GM18951 (cell line): Measurements from ENCODE around the gene NFE2L2.
A peak's percentile ranks its signal among the peaks of the same experiment; 100 is the strongest.
"Not testable (repeated sequence)": the region's sequence is repeated elsewhere in the genome, so short reads cannot be mapped to it uniquely, and the experiment has no call there.

ENCODE experiments used
- POLR2A ChIP-seq: IDR thresholded peaks from 4 replicates; pipeline ENCODE4 v1.6.1; 2011; ENCODE audit warnings: mild to moderate bottlenecking; ENCODE audit not compliant: insufficient read length, insufficient read depth; ENCODE audit errors: extremely low read depth
- in situ Hi-C: fragments of 300-500 bp; cut with MboI; formaldehyde crosslinking; loops from one replicate; pipeline ENCODE4 v1.12.0; 2022; ENCODE audit warnings: low sequenced_read_pairs, mixed read lengths, inconsistent platforms; ENCODE audit not compliant: unreplicated experiment

Gene NFE2L2

DNA sequence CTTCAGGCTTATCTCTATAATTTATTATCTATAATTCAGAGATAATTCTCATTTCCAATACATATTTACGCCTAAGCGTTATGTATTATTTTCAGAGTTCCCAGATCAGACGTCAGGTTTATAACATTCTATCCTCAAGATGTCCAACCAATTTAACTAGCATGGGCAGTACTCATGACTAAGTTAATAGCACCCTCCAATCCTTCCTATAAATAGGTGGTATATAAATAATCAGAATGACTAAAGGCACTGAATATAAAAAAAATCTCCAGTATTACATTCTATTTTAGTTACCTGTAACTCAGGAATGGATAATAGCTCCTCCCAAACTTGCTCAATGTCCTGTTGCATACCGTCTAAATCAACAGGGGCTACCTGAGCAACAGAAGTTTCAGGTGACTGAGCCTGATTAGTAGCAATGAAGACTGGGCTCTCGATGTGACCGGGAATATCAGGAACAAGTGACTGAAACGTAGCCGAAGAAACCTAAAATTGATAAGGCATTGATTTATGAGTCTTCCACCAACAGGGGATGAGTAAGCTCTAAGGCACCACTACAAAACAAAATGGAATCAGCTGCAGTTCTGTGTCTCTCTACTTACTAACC lies 32.3 kb downstream of the NFE2L2 start:
- no peak for TF ChIP-seq POLR2A
- in situ Hi-C loops, result no loop called here

DNA sequence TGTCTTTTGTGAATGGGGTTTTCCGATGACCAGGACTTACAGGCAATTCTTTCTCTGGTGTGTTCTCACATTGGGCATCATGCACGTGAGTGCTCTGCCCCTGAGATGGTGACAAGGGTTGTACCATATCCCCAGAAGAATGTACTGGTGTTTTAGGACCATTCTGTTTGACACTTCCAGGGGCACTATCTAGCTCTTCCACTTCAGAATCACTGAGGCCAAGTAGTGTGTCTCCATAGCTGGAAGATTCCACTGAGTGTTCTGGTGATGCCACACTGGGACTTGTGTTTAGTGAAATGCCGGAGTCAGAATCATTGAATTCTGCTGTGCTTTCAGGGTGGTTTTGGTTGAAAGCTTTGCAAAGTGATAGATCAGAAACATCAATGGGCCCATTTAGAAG lies 33.3 kb downstream of the NFE2L2 start:
- TF ChIP-seq POLR2A, result no peak
- in situ Hi-C loops, result no loop called here

DNA sequence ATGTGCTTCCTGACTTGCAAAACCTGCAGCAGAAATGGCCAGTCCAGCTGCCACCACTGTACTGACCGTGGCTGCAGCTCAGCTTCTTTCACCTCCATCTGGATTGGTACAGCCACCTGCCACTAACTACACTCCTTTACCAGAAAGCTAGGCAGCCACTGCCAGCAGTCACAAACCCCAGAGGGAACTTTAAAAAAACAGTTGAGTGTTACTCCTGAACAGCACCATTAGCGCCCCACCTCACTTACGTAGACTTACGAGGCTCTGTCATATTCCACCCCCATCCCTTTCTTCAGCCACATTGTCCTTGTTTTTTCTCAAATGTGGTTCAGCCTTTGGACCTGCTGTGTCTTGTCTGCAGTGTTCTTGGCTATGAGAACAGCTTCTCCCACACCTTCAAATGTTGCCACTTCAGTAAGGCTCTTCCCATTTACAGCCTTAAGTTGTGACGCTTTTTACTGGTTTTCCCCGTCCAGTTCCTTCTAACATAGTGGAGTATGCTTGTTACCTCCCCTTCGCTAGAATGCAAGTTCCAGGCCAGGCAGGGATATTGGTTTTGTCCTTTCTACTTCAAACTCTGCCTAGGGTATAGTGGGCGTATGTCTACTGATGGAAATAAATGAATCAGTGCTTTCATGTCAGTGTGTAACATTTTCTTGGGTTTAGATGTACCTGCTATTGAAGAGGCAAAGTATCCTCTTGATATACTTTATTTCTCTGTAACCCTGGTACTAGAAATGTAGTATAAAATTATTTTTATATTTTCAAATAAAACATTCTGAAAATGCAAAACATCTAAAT lies 34.9 kb downstream of the NFE2L2 start:
- TF ChIP-seq POLR2A, result no peak
- in situ Hi-C loops, result no loop called here

DNA sequence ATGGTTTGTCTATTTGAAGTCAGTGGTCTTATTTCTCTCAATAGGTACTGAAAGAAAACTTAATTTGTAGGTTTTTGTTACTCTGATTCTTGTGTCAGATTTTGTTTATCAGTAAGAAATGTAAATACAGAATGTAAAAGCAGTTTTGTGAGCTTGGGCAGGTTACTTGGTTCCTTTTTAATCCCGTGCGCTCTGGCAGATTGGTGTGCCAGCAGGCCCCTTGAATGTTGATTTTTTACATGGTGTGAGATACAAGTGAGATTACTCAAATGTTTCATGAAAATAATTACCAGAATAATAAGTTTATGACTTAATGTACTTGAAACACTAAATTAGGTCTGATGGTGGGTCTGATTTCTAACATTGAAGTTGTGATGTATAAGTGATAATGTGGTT lies 38.6 kb downstream of the NFE2L2 start:
- no peak for TF ChIP-seq POLR2A
- in situ Hi-C loops, result no loop called here

DNA sequence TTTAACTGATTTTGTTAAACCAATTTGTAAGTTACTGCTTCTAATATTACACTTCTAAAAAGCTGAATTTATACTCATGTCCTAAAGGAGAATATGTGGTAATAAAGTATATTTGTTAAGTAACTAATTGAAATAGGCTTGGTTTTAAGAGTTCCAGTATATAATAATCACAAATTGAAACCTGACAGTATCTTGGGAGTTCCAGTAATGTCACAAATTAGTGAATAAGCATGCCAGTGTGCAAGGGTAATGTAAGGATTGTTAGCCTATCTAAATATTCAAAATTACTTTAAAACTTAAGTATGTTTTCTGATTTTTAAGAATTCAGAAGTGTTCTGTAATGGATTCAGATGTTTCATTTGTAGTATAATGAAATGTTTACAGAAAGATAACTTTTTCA lies 41.1 kb downstream of the NFE2L2 start:
- in situ Hi-C loops, result not testable (repeated sequence)

DNA sequence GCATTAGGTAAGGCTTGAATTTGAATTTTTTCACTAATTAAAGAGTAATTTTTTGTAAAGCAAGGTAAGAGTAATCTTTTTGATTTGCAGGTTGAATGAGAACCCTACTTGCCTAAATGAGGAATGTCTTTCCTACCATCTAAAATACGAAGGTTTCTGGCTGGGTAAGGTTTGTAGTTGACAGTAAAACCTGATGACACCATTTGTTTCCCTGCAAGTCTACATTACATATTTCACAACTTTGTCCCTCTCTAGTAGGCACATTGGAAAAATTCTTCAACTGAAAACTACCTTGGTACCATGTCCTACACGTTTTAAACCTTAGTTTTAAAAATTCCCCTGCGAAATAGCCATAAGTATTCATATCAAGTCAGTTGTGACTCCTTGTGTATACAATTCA lies 42.6 kb downstream of the NFE2L2 start:
- no peak for TF ChIP-seq POLR2A
- in situ Hi-C loops, result no loop called here

DNA sequence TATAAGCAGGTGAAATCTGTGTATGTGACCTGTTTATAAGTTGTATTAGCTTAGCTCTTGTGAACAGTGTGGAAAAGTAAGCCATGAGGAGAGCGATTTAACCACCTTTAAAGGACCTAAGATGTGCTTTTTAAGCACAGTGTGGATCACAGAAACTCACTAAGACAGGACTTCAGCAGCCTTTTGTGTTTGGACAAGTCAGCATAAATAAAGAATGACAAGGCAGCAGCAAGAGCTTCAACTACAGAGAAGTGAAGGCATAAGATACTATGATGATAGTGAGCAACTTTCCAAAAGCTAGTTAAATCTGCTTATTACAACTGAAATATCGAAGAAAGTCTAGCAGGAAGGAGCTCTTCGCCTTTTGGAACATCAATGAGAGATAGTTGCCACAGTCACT lies 43.0 kb downstream of the NFE2L2 start:
- in situ Hi-C loops, result no loop called here
- no peak for TF ChIP-seq POLR2A

DNA sequence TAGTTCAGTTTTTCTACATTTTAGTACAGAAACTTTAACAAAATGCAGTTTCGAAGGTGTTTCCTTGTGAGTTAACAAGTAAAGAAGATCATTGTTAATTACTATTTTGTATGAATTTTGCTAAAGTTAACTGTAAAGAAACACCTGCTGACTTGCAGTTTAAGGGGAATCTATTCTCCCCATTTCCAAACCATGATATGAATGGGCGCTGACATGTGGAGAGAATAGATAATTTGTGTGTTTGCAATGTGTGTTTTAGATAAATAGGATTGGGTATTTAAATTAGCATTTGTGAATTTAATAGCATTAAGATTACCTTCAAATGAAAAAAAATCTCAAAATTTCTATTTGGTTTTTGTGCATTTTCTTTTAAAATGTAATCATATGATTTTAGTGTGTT lies 44.7 kb downstream of the NFE2L2 start:
- in situ Hi-C loops, result not testable (repeated sequence)

DNA sequence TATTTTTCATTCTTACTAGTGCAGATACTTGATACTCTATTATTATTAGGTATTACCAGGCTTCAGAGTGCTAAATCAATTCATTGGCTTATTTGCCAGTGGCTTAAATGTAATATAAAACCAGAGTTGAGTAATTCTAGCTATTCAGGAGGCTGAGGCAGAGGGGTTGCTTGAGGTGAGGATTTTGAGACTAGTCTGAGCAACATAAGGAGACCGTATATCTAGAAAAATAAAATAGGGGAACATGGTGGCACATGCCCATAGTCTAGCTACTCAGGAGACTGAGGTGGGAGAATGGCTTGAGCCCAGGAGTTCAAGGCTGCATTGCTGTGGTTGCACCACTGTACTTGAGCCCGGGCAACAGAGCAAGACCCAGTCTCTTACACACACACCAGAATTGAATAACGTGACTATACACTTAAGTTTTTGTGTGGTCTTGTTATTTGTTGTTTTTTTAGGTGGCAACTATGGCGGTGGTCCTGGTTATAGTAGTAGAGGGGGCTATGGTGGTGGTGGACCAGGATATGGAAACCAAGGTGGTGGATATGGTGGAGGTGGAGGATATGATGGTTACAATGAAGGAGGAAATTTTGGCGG lies 47.2 kb downstream of the NFE2L2 start:
- no peak for TF ChIP-seq POLR2A
- in situ Hi-C loops, result no loop called here

DNA sequence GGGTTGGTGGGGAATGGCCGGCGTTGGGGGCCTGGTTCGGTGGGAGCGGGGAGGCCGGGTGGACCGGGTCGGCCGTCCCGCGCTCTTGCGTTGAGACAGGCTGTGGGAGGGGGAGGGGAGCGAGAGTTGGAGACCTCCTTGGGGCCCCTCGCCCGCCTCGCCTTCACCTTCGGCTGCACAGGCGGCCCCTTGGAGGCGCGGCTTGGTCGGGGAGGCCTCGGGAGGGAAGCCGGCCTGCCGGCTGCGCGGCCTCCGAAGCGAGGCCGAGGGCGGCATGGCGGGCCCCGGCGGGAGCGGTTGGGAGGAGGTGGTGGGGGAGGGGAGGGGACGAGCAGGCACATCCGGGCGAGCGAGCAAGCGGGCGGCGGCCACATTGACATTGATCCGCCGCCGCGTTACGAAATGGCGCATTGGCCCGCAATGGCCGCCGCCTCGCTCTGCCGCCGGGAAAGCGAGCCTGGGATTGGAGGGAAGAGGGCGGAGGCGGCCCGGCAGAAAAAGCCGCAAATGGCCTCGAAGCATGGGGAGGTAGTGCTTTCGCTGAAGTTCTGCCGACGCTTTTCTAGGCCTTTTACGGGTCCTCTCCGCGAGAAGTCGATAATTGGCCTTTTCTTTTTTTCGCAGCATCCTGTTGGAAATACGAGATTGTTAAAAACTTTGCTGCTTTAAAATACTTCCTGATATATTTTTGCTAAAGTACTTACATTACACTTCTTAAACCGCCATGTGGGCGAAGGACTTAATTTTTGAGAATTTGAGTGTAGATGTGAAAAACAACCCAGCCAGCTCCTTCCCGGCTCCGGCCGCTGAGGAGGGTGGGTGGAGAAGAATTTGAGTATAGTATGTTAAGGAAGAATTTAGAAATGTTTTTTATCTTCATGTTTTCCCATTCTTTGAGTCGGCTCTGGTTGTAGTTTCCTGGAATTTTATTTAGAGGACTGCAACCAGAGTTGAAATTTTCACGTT lies 51.4 kb downstream of the NFE2L2 start:
- in situ Hi-C loops, result no loop called here
- TF ChIP-seq POLR2A, result peak; percentile 63

DNA sequence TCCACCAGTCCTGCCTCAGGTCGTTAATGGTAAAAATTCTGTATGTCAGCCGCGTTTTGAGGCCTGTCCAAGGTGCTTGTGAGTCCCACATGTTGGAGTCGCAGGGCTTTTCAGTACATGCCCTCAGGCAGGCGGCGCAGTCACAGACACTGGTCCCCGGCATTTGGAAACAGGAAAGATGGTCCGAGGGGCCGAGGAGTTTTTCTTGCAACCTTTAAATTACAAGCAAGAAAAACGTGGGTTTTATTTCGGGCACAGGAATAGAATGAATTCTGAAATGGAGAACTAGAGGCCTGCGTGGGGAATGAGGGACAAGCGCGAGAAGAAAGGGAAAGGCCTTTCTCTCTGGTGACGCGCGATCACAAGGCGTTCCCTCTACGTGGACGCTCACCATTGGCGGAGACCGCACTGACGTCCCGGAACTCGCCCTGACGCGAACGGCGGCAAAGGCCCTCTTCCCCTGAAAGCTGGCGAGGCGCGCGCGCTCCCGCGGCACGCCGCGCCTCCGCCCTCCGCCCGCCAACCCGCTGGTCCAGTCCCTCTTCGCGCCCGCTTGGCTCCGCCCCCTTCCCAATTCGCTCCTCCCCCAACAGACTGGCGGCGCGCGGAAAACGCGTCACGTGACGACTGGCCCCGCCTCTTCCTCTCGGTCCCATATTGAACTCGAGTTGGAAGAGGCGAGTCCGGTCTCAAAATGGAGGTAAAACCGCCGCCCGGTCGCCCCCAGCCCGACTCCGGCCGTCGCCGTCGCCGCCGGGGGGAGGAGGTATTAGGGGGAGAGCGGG lies 52.2 kb downstream of the NFE2L2 start, which contains the start of gene HNRNPA3:
HNRNPA3 (plus strand) TSS at position 689 of the 785 bp plus-strand sequence; CDS start at position 695, 6 bp downstream.
- peak; percentile 69 for TF ChIP-seq POLR2A
- in situ Hi-C loops, result no loop called here

DNA sequence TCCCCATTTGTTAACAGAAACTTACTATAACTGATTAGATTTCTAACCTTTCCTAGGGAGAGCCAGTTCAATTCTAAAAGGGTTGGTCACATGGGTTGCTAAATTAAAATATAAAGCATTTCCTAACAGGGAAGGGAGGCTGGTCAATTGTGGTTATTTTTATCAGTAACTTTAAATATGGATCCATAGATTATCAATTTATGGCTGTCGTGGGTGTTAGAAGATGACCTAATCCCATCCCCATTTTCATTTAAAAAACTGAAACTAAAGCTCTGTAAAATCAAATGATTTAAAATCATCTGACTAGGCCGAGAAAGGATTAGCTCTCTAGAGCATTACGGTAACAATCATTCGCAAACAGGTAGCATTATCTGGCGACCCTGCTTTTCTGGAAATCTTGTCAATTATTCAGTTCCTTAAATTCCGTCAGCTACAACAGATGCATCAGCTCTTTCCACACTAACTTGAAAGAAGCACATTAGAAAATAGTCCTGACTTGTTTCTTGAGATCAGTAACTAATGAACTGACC lies 52.9 kb downstream of the NFE2L2 start:
- in situ Hi-C loops, result no loop called here
- no peak for TF ChIP-seq POLR2A
